HG03460 (cell line): Measurements from ENCODE around the gene SLC44A3.

Source experiments
- ATAC-seq: cut with Tn5 transposase; IDR thresholded peaks from one replicate; pipeline ENCODE4 v1.9.1; 2021; ENCODE audit not compliant: unreplicated experiment

Gene SLC44A3

GRCh38 chr1:94871031-94871430 is 50.9 kb downstream of the SLC44A3 start:
- ATAC-seq = no peak

GRCh38 chr1:94872771-94873495 is 52.8 kb downstream of the SLC44A3 start:
- ATAC-seq = no peak

- ATAC-seq = no peak
These were observed 53.6 kb downstream of the SLC44A3 start for GRCh38 chr1:94873520-94874351.

GRCh38 chr1:94874423-94874822 is 54.3 kb downstream of the SLC44A3 start:
- no peak for ATAC-seq

- ATAC-seq = no peak
These were observed 55.6 kb downstream of the SLC44A3 start for GRCh38 chr1:94875794-94876193.

GRCh38 chr1:94876362-94876761 is 56.2 kb downstream of the SLC44A3 start:
- no peak for ATAC-seq

- no peak for ATAC-seq
These were observed 58.2 kb downstream of the SLC44A3 start for GRCh38 chr1:94878329-94878728.

- no peak for ATAC-seq
These were observed 63.5 kb downstream of the SLC44A3 start for GRCh38 chr1:94883691-94884090.

GRCh38 chr1:94884106-94884505 is 63.9 kb downstream of the SLC44A3 start:
- no peak for ATAC-seq

GRCh38 chr1:94884507-94884906 is 64.3 kb downstream of the SLC44A3 start:
- no peak for ATAC-seq

- no peak for ATAC-seq
These were observed 66.2 kb downstream of the SLC44A3 start for GRCh38 chr1:94886361-94886760.

- ATAC-seq = no peak
These were observed 66.9 kb downstream of the SLC44A3 start for GRCh38 chr1:94887106-94887505.

GRCh38 chr1:94887603-94888171 is 67.5 kb downstream of the SLC44A3 start:
- ATAC-seq = no peak

GRCh38 chr1:94888201-94888600 is 68.0 kb downstream of the SLC44A3 start:
- ATAC-seq = no peak

- no peak for ATAC-seq
These were observed 72.6 kb downstream of the SLC44A3 start for GRCh38 chr1:94892604-94893254.

GRCh38 chr1:94894630-94895029 is 74.5 kb downstream of the SLC44A3 start:
- no peak for ATAC-seq

GRCh38 chr1:94895518-94895917 is 75.4 kb downstream of the SLC44A3 start:
- no peak for ATAC-seq

- no peak for ATAC-seq
These were observed 78.6 kb downstream of the SLC44A3 start for GRCh38 chr1:94898491-94899385.

- ATAC-seq = no peak
These were observed 79.6 kb downstream of the SLC44A3 start for GRCh38 chr1:94899756-94900155.

GRCh38 chr1:94901841-94902240 is 81.7 kb downstream of the SLC44A3 start:
- ATAC-seq = no peak
